ENCODE results near the gene RBPJ. TPM values are rescaled to one million over a fixed set of nuclear protein-coding genes. Genes with fewer than 3 reads are reported as not detected.

Gene RBPJ
- total RNA-seq, 6 experiments from 2014 or later, result 60.9 to 71.7 (median 69.0) TPM

GRCh38 chr4:26330186-26330787, 9.5 kb downstream of the RBPJ start:
- peak; percentile 67 for DNase-seq
- no peak overlapping the region for H3K27ac Mint-ChIP-seq
- no peaks in the 10 kb centered on the region for H3K9me3 Mint-ChIP-seq

GRCh38 chr4:26330946-26331345, 10.1 kb downstream of the RBPJ start:
- no peak for TF ChIP-seq CTCF (IDR thresholded peaks at IDR 0.05)
- H3K9me3 Mint-ChIP-seq, result no peaks in the 10 kb centered on the region
- peaks cover 62% of the 10 kb centered on the region for H3K4me1 Mint-ChIP-seq (ENCODE audit: low read depth)
- no peaks in the 10 kb centered on the region; the same call in none of the 2 replicates for H3K27me3 Mint-ChIP-seq (ENCODE audit: insufficient read depth)
- H3K27ac Mint-ChIP-seq, result no peak overlapping the region
- no peak for DNase-seq
- no peak overlapping the region for H3K4me3 Mint-ChIP-seq
- H3K36me3 Mint-ChIP-seq (ENCODE audit: low read depth), result no peaks in the 10 kb centered on the region

More at GRCh38 chr4:26330186-26330787, 9.5 kb downstream of the RBPJ start:
- H3K4me1 Mint-ChIP-seq (ENCODE audit: low read depth), result peaks cover 68% of the 10 kb centered on the region
- no peaks in the 10 kb centered on the region for H3K36me3 Mint-ChIP-seq (ENCODE audit: low read depth)
- H3K27me3 Mint-ChIP-seq (ENCODE audit: insufficient read depth), result no peaks in the 10 kb centered on the region; the same call in none of the 2 replicates
- H3K4me3 Mint-ChIP-seq, result no peak overlapping the region
- TF ChIP-seq CTCF (IDR thresholded peaks at IDR 0.05), result peak; percentile 92

- DNase-seq, result no peak
- Mint-ChIP-seq H3K27ac (no peak overlapping the region), H3K27me3 (ENCODE audit: insufficient read depth) (peaks cover 2% of the 10 kb centered on the region), H3K4me1 (ENCODE audit: low read depth) (peaks cover 58% of the 10 kb centered on the region), H3K9me3 (no peaks in the 10 kb centered on the region), H3K36me3 (ENCODE audit: low read depth) (no peaks in the 10 kb centered on the region), H3K4me3 (no peak overlapping the region)
- no peak for TF ChIP-seq CTCF (IDR thresholded peaks at IDR 0.05)
Measured at GRCh38 chr4:26331380-26331950, 10.7 kb downstream of the RBPJ start.

GRCh38 chr4:26334366-26334765, 13.6 kb downstream of the RBPJ start:
- no peaks in the 10 kb centered on the region for H3K9me3 Mint-ChIP-seq
- peaks cover 40% of the 10 kb centered on the region for H3K4me1 Mint-ChIP-seq (ENCODE audit: low read depth)
- H3K4me3 Mint-ChIP-seq, result no peak overlapping the region
- peaks cover 2% of the 10 kb centered on the region for H3K27me3 Mint-ChIP-seq (ENCODE audit: insufficient read depth)
- no peaks in the 10 kb centered on the region for H3K36me3 Mint-ChIP-seq (ENCODE audit: low read depth)
- no peak for TF ChIP-seq CTCF (IDR thresholded peaks at IDR 0.05)
- DNase-seq, result no peak
- no peak overlapping the region for H3K27ac Mint-ChIP-seq

- no peaks in the 10 kb centered on the region for H3K9me3 Mint-ChIP-seq
- H3K27ac Mint-ChIP-seq, result no peak overlapping the region
- H3K27me3 Mint-ChIP-seq (ENCODE audit: insufficient read depth), result peaks cover 2% of the 10 kb centered on the region; the same call in 1 of the 2 replicates
- no peaks in the 10 kb centered on the region for H3K36me3 Mint-ChIP-seq (ENCODE audit: low read depth)
- no peak for TF ChIP-seq CTCF (IDR thresholded peaks at IDR 0.05)
- peaks cover 49% of the 10 kb centered on the region for H3K4me1 Mint-ChIP-seq (ENCODE audit: low read depth)
- DNase-seq, result no peak
- H3K4me3 Mint-ChIP-seq, result no peak overlapping the region
Measured at GRCh38 chr4:26337612-26338011, 16.8 kb downstream of the RBPJ start.
